ENCODE results near the gene GSTT4.

Gene GSTT4

DNA sequence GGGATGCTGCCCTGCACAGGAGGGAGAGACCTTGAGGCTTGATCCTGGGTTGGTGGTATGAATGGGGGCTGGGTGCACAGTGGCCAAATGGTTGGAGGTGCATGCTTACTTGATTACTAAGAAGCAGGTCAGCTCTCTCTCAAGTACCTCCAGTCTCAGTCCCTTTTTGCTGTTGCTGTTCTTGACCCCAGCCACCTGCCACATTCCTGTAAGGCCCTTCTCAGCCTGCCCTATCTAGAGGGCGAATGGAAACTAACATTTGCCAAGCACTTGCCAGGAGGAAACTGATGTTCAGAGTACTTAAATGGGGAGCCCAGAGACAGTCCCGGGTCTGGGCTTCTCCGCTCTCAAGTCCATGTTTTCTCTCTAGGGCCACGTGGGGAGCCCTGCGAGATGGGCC lies 45.8 kb upstream of the GSTT4 start:
- H3K36me3 ChIP-seq (ENCODE audit: control insufficient read depth in 1 of 2, insufficient read depth in 2 of 2, low read depth in 1 of 2, low read length in 2 of 2) = peaks cover 55 to 71% of the 10 kb centered on the region in 2 experiments
- no peak overlapping the region for H3K4me2 ChIP-seq (ENCODE audit: low read length, poor library complexity, severe bottlenecking)
- H3K4ac ChIP-seq (ENCODE audit: low read depth in 1 of 2, low read length in 2 of 2) = no peak overlapping the region
- H3K27me3 ChIP-seq (ENCODE audit: control insufficient read depth in 1 of 2, insufficient read depth in 1 of 2, low read length in 2 of 2) = no peaks in the 10 kb centered on the region
- H2AFZ ChIP-seq (ENCODE audit: low read depth, low read length) = no peak overlapping the region
- no peak overlapping the region for H2BK15ac ChIP-seq (ENCODE audit: low read depth, poor library complexity, severe bottlenecking)
- no peak overlapping the region for H2BK12ac ChIP-seq (ENCODE audit: low read length in 2 of 2)
- no peaks in the 10 kb centered on the region for H3K9me3 ChIP-seq (ENCODE audit: control insufficient read depth, low read length)
- peak overlapping the region; percentile 91 for H3K9ac ChIP-seq (ENCODE audit: low read length)
- H3K4me3 ChIP-seq (ENCODE audit: insufficient read depth in 1 of 2, low read depth in 1 of 2, low read length in 2 of 2) = no peak overlapping the region
- H2AK5ac ChIP-seq (ENCODE audit: low read length, severe bottlenecking) = no peak overlapping the region
- H3K27ac ChIP-seq (ENCODE audit: low read length, poor library complexity, severe bottlenecking) = no peak overlapping the region
- no peak overlapping the region for H2BK5ac ChIP-seq (ENCODE audit: low read depth, low read length, poor library complexity, severe bottlenecking)
- H3K79me1 ChIP-seq (replicated peaks; ENCODE audit: low read length, poor library complexity, severe bottlenecking) = peaks cover 6% of the 10 kb centered on the region
- no peak overlapping the region for H3K18ac ChIP-seq (ENCODE audit: low read depth in 1 of 2, low read length in 2 of 2)
- WGBS = 97% methylated on average over 5 of the region's 5 CpGs
- no peak overlapping the region for H3K23ac ChIP-seq (ENCODE audit: low read length in 2 of 2)
- H2BK120ac ChIP-seq (ENCODE audit: low read depth, low read length) = no peak overlapping the region
- no peak overlapping the region for H4K91ac ChIP-seq (ENCODE audit: low read length)
- peaks cover 12% of the 10 kb centered on the region for H3K4me1 ChIP-seq (ENCODE audit: control insufficient read depth, insufficient read depth, low read depth, low read length)
- H3K14ac ChIP-seq (ENCODE audit: low read length in 2 of 2) = no peak overlapping the region
- DNase-seq = no peak
- H4K8ac ChIP-seq (ENCODE audit: low read length) = no peak overlapping the region

DNA sequence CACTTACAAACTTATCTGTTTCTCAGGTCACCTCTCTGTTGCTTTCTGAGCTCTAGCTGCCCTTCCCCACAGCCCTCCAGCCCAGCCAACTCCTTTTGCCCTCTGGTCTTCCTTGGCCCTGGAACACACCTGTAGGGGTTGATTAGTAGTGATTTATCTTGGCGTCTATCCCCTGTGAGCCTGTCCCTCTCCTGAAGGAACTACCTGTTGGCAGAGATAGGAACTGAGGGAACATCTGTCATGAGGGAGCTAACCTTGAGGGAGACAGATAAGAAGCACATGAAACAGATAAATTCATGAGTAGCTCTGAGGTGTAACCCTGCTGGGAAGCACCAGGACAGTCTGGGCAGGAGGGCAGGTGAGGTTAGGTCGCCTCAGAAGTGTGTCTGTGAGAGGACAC lies 44.7 kb upstream of the GSTT4 start:
- no peak overlapping the region for H3K18ac ChIP-seq (ENCODE audit: low read depth in 1 of 2, low read length in 2 of 2)
- H3K23ac ChIP-seq (ENCODE audit: low read length in 2 of 2) = no peak overlapping the region
- no peak overlapping the region for H2AFZ ChIP-seq (ENCODE audit: low read depth, low read length)
- no peak overlapping the region for H4K8ac ChIP-seq (ENCODE audit: low read length)
- H3K27ac ChIP-seq (ENCODE audit: low read length, poor library complexity, severe bottlenecking) = no peak overlapping the region
- WGBS = 98% methylated on average over 2 of the region's 2 CpGs
- no peaks in the 10 kb centered on the region for H3K27me3 ChIP-seq (ENCODE audit: control insufficient read depth in 1 of 2, insufficient read depth in 1 of 2, low read length in 2 of 2)
- peaks cover 6% of the 10 kb centered on the region for H3K79me1 ChIP-seq (replicated peaks; ENCODE audit: low read length, poor library complexity, severe bottlenecking)
- H3K4me1 ChIP-seq (ENCODE audit: control insufficient read depth, insufficient read depth, low read depth, low read length) = peaks cover 12% of the 10 kb centered on the region
- H2BK12ac ChIP-seq (ENCODE audit: low read length in 2 of 2) = no peak overlapping the region
- peaks cover 53 to 68% of the 10 kb centered on the region in 2 experiments for H3K36me3 ChIP-seq (ENCODE audit: control insufficient read depth in 1 of 2, insufficient read depth in 2 of 2, low read depth in 1 of 2, low read length in 2 of 2)
- H3K4ac ChIP-seq (ENCODE audit: low read depth in 1 of 2, low read length in 2 of 2) = no peak overlapping the region
- H2BK120ac ChIP-seq (ENCODE audit: low read depth, low read length) = no peak overlapping the region
- H2BK5ac ChIP-seq (ENCODE audit: low read depth, low read length, poor library complexity, severe bottlenecking) = no peak overlapping the region
- no peak overlapping the region for H2AK5ac ChIP-seq (ENCODE audit: low read length, severe bottlenecking)
- DNase-seq = no peak
- no peak overlapping the region for H3K4me2 ChIP-seq (ENCODE audit: low read length, poor library complexity, severe bottlenecking)
- peak overlapping the region; percentile 2 for H3K9ac ChIP-seq (ENCODE audit: low read length)
- H3K4me3 ChIP-seq (ENCODE audit: insufficient read depth in 1 of 2, low read depth in 1 of 2, low read length in 2 of 2) = no peak overlapping the region
- H4K91ac ChIP-seq (ENCODE audit: low read length) = no peak overlapping the region
- H3K14ac ChIP-seq (ENCODE audit: low read length in 2 of 2) = no peak overlapping the region
- no peaks in the 10 kb centered on the region for H3K9me3 ChIP-seq (ENCODE audit: control insufficient read depth, low read length)
- no peak overlapping the region for H2BK15ac ChIP-seq (ENCODE audit: low read depth, poor library complexity, severe bottlenecking)

DNA sequence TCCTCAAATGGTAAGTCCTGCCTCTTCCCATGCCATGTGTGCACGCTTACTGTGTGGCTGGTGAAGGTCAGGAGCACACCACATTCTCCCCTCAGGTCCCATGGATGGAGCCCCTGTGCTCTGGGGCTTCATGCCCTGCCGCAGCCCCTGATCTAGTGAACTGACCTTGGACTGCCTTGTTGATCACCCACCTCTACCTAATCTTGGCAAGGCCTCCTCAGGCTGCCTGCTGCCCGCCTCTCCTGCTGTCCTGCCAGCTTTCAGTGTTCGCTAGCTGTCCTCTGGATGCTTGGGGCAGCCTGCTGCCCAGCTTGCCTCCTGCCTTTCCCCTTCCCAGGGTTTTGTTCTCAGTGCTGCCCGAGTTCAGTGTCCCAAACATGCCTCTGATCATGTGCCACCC lies 44.0 kb upstream of the GSTT4 start:
- H4K8ac ChIP-seq (ENCODE audit: low read length) = no peak overlapping the region
- no peak overlapping the region for H2BK12ac ChIP-seq (ENCODE audit: low read length in 2 of 2)
- H2BK5ac ChIP-seq (ENCODE audit: low read depth, low read length, poor library complexity, severe bottlenecking) = no peak overlapping the region
- H3K4me1 ChIP-seq (ENCODE audit: control insufficient read depth, insufficient read depth, low read depth, low read length) = peaks cover 12% of the 10 kb centered on the region
- no peak overlapping the region for H3K27ac ChIP-seq (ENCODE audit: low read length, poor library complexity, severe bottlenecking)
- no peak overlapping the region for H3K4me3 ChIP-seq (ENCODE audit: insufficient read depth in 1 of 2, low read depth in 1 of 2, low read length in 2 of 2)
- no peak overlapping the region for H2AK5ac ChIP-seq (ENCODE audit: low read length, severe bottlenecking)
- H3K4me2 ChIP-seq (ENCODE audit: low read length, poor library complexity, severe bottlenecking) = no peak overlapping the region
- no peak overlapping the region for H3K9ac ChIP-seq (ENCODE audit: low read length)
- H3K79me1 ChIP-seq (replicated peaks; ENCODE audit: low read length, poor library complexity, severe bottlenecking) = peaks cover 6% of the 10 kb centered on the region
- no peak overlapping the region for H3K18ac ChIP-seq (ENCODE audit: low read depth in 1 of 2, low read length in 2 of 2)
- H2BK15ac ChIP-seq (ENCODE audit: low read depth, poor library complexity, severe bottlenecking) = no peak overlapping the region
- H3K9me3 ChIP-seq (ENCODE audit: control insufficient read depth, low read length) = no peaks in the 10 kb centered on the region
- H3K14ac ChIP-seq (ENCODE audit: low read length in 2 of 2) = no peak overlapping the region
- H2AFZ ChIP-seq (ENCODE audit: low read depth, low read length) = no peak overlapping the region
- WGBS = 97% methylated on average over 5 of the region's 5 CpGs
- no peak for DNase-seq
- H3K4ac ChIP-seq (ENCODE audit: low read depth in 1 of 2, low read length in 2 of 2) = no peak overlapping the region
- no peak overlapping the region for H3K23ac ChIP-seq (ENCODE audit: low read length in 2 of 2)
- peaks cover 46 to 66% of the 10 kb centered on the region in 2 experiments for H3K36me3 ChIP-seq (ENCODE audit: control insufficient read depth in 1 of 2, insufficient read depth in 2 of 2, low read depth in 1 of 2, low read length in 2 of 2)
- H4K91ac ChIP-seq (ENCODE audit: low read length) = no peak overlapping the region
- no peak overlapping the region for H2BK120ac ChIP-seq (ENCODE audit: low read depth, low read length)
- no peaks in the 10 kb centered on the region for H3K27me3 ChIP-seq (ENCODE audit: control insufficient read depth in 1 of 2, insufficient read depth in 1 of 2, low read length in 2 of 2)

DNA sequence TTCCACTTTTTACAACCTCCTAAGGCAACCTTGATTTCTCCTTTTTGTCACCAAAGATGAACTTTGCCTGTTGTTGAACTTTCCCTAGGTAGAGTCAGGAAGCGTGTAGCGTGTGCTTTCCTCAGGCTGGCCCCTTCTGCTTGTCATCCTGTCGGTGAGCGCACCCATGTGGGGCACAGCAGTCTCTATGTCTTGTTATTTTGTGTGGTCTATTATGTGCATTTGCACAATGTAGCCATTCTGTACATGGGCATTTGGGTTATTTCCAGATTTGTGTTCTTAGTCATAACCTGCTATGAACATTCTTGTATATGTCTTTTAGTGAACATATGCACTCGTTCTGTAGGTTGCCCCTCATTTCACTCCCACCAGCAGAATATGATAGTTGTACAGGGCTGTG lies 40.8 kb upstream of the GSTT4 start:
- H2AFZ ChIP-seq (ENCODE audit: low read depth, low read length) = no peak overlapping the region
- no peak overlapping the region for H2BK15ac ChIP-seq (ENCODE audit: low read depth, poor library complexity, severe bottlenecking)
- H3K4me3 ChIP-seq (ENCODE audit: insufficient read depth in 1 of 2, low read depth in 1 of 2, low read length in 2 of 2) = no peak overlapping the region
- H3K27me3 ChIP-seq (ENCODE audit: control insufficient read depth in 1 of 2, insufficient read depth in 1 of 2, low read length in 2 of 2) = no peaks in the 10 kb centered on the region
- H3K9me3 ChIP-seq (ENCODE audit: control insufficient read depth, low read length) = no peaks in the 10 kb centered on the region
- H3K4ac ChIP-seq (ENCODE audit: low read depth in 1 of 2, low read length in 2 of 2) = no peak overlapping the region
- H3K4me1 ChIP-seq (ENCODE audit: control insufficient read depth, insufficient read depth, low read depth, low read length) = peaks cover 13% of the 10 kb centered on the region
- no peak overlapping the region for H2BK120ac ChIP-seq (ENCODE audit: low read depth, low read length)
- no peak overlapping the region for H2BK12ac ChIP-seq (ENCODE audit: low read length in 2 of 2)
- no peak overlapping the region for H3K9ac ChIP-seq (ENCODE audit: low read length)
- H3K27ac ChIP-seq (ENCODE audit: low read length, poor library complexity, severe bottlenecking) = no peak overlapping the region
- peaks cover 36 to 73% of the 10 kb centered on the region in 2 experiments for H3K36me3 ChIP-seq (ENCODE audit: control insufficient read depth in 1 of 2, insufficient read depth in 2 of 2, low read depth in 1 of 2, low read length in 2 of 2)
- no peak overlapping the region for H3K14ac ChIP-seq (ENCODE audit: low read length in 2 of 2)
- no peak overlapping the region for H2BK5ac ChIP-seq (ENCODE audit: low read depth, low read length, poor library complexity, severe bottlenecking)
- no peak overlapping the region for H2AK5ac ChIP-seq (ENCODE audit: low read length, severe bottlenecking)
- H4K91ac ChIP-seq (ENCODE audit: low read length) = no peak overlapping the region
- H3K79me1 ChIP-seq (replicated peaks; ENCODE audit: low read length, poor library complexity, severe bottlenecking) = peaks cover 6% of the 10 kb centered on the region
- H3K23ac ChIP-seq (ENCODE audit: low read length in 2 of 2) = no peak overlapping the region
- no peak overlapping the region for H3K4me2 ChIP-seq (ENCODE audit: low read length, poor library complexity, severe bottlenecking)
- DNase-seq = no peak
- H3K18ac ChIP-seq (ENCODE audit: low read depth in 1 of 2, low read length in 2 of 2) = no peak overlapping the region
- H4K8ac ChIP-seq (ENCODE audit: low read length) = no peak overlapping the region
- WGBS = 99% methylated on average over 4 of the region's 5 CpGs
